ENCODE results near the gene FSD1L. TPM values are rescaled to one million over a fixed set of nuclear protein-coding genes. Genes with fewer than 3 reads are reported as not detected.

Gene FSD1L
- total RNA-seq, 1 donor = 7.0 TPM

GRCh38 chr9:105435453-105435852, 12.4 kb upstream of the FSD1L start:
- TF ChIP-seq CTCF (IDR thresholded peaks at IDR 0.05; ENCODE audit: insufficient read depth, low read length) = no peak
- DNase-seq (ENCODE audit: low read depth) = no peak
- H3K4me3 ChIP-seq (ENCODE audit: low read depth, low read length) = no peak overlapping the region

DNA sequence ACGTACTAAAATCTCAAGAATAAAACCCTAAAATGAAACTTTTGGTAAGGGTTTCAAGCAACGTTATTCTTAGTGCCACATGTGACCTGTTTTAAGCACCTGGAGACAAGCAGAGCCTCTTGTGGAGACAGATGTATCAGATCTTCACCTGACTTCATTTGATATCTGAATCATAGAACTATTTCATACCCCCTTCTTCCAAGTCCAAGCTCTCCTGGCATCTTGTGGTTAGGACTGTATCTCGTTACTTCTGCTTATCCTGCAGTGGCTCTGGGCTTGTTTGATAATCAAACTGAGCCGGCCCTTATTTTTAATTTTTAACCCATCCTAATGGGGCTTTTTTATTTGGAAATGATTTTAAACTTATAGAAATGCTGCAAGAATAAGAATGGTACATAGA, 11.1 kb upstream of the FSD1L start:
- no peak for TF ChIP-seq CTCF (IDR thresholded peaks at IDR 0.05; ENCODE audit: insufficient read depth, low read length)
- H3K4me3 ChIP-seq (ENCODE audit: low read depth, low read length) = no peak overlapping the region
- DNase-seq (ENCODE audit: low read depth) = no peak

DNA sequence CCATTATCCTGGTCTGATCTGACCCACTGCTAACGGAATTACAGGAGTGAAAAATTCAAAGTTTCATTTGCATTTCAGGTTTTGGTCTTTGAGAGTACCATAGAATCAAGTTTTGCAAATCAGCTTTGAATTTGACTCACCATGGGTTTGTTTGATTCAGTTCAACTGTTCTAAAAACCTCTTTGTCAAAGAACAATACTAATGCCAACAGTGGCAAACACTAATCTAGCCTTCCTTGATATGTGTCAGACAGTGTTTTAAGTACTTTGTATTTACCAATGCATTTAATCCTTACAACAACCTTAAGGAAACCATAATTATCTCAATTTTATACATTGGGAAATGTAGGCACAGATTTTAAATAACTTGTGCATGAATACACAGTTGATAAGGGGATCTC, 10.1 kb upstream of the FSD1L start:
- no peak for TF ChIP-seq CTCF (IDR thresholded peaks at IDR 0.05; ENCODE audit: insufficient read depth, low read length)
- H3K4me3 ChIP-seq (ENCODE audit: low read depth, low read length) = no peak overlapping the region
- DNase-seq (ENCODE audit: low read depth) = no peak

DNA sequence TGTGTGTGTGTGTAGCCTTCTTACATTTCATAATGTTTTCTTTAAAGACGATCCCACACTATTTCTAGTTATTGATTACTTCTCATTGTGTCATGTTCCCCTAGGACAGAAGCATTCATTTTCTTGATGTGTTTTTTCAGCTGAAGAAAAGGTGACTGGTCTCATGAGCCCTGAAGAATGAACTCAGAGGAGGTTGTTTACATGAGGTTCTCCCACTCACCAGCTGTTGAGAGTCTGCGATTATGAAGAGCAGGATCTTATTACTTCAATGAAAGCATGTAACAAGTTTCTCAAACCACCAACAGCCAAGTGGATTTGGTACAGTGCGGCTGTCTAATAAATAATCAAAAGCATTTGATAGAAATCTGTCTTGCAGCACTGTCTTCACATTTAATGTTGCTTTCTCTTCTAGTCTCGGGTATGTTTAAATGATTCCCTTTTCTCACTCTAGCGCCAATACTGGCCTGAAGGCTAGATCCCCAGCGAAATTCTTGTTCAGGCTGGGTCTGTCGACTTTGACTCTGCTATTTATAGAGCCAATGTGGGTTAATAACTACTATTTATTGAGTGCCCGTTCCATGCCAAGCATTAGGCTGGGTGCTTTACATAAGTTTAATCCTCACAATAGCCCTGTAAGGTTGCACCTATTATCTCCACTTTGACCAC, 9.6 kb upstream of the FSD1L start:
- no peak overlapping the region for H3K4me3 ChIP-seq (ENCODE audit: low read depth, low read length)
- TF ChIP-seq CTCF (IDR thresholded peaks at IDR 0.05; ENCODE audit: insufficient read depth, low read length) = no peak
- peak; percentile 56 for DNase-seq (ENCODE audit: low read depth)

DNA sequence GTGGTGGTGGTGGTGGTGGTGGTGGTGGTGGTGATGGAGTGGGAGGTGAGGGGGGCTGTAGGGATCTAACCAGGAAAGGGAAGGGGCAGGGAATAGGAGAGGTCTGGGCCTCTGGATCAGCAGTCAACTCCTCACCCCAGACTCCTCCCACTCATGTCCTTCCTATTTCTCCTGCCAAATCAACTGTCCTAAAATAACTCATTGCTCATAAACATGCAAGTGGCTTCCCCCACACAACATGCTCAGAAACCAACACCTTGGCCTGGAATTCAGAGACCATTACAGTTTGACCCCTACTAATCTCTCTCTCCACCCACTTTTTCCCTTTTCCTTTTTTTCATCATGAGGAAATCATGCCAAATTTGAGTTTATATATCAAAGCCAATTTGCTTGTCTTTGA, 8.4 kb upstream of the FSD1L start:
- peak; percentile 45 for DNase-seq (ENCODE audit: low read depth)
- no peak for TF ChIP-seq CTCF (IDR thresholded peaks at IDR 0.05; ENCODE audit: insufficient read depth, low read length)
- H3K4me3 ChIP-seq (ENCODE audit: low read depth, low read length) = no peak overlapping the region

DNA sequence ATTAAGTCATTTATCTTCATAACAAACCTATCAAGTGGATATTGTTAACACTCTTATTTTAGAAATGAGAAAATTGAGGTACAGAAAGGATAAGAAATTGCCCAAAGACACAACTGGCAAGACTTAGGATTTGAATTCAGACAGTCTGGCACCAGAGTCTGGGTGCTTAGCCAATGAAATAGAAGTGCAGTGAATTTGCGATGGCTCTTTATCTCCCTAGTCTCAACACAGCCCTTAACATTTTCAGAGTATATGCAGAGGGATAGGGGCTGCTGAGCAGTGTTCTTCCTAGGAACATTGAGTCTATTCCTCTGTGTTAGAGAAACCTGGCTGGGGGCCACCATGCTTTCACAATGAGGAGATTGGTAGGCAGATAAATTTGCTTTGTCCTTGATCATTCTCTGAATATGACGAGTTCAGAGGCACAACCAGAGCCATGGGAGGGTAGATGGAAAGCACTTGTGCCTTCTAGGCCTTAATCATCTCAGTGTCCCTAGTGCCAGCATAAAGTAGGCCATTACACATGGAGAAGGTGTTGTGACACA, 6.1 kb upstream of the FSD1L start:
- peak; percentile 26 for DNase-seq (ENCODE audit: low read depth)
- no peak overlapping the region for H3K4me3 ChIP-seq (ENCODE audit: low read depth, low read length)
- TF ChIP-seq CTCF (IDR thresholded peaks at IDR 0.05; ENCODE audit: insufficient read depth, low read length) = no peak

DNA sequence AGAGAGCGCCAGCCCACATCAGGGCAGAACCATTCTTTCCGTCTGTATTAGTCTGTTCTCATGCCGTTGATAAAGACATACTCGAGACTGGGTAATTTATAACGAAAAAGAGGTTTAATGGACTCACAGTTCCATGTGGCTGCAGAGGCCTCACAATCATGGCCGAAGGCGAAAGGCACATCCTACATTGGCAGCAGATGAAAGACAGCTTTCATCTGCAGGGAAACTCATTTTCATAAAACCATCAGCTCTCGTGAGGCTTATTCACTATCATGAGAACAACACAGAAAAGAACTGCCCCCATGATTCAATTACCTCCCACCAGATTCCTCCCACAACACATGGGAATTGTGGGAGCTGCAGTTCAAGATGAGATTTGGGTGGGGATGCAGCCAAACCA, 4.7 kb upstream of the FSD1L start:
- no peak overlapping the region for H3K4me3 ChIP-seq (ENCODE audit: low read depth, low read length)
- no peak for DNase-seq (ENCODE audit: low read depth)
- TF ChIP-seq CTCF (IDR thresholded peaks at IDR 0.05; ENCODE audit: insufficient read depth, low read length) = no peak

All from fibroblast of the aortic adventitia (primary cell).